Endothelial cell of hepatic sinusoid (primary cell): ENCODE data around the gene ITSN1.
"Not testable (repeated sequence)": the region's sequence is repeated elsewhere in the genome, so short reads cannot be mapped to it uniquely, and the experiment has no call there.

Experiments
- in situ Hi-C: cut with HindIII; loops from 2 replicates; pipeline ENCODE4 v1.10.0; 2017; ENCODE audit warnings: low sequenced_read_pairs

The ITSN1 gene

DNA sequence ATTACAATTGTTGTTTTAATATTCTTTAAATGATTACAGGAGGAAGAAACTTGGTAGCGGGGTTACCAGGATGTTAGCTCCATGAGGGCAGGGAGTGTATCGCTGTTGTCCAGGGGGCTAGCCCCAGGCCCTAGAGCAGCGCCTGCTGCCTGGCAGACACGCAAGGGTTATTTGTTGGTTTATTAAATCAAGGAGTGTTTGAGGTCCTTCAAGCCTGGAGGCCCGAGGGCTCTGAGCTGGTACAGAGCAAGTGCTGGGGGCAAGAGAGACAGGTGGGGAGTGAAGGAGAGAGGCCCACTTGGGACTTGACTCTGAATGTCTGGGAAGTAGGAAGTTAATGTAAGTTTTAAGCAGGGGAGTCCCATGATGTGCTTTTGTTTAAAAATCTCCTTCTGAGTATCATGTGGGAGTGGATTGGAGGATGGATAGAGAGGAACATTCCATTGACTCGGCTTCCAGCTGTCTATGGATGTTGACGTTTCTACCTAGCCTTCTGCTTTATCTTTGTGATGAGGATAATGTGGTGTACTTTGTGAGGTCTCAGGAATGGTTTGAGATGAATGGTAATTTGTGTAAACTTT lies 8.7 kb downstream of the ITSN1 start:
- in situ Hi-C loops: no loop called here

DNA sequence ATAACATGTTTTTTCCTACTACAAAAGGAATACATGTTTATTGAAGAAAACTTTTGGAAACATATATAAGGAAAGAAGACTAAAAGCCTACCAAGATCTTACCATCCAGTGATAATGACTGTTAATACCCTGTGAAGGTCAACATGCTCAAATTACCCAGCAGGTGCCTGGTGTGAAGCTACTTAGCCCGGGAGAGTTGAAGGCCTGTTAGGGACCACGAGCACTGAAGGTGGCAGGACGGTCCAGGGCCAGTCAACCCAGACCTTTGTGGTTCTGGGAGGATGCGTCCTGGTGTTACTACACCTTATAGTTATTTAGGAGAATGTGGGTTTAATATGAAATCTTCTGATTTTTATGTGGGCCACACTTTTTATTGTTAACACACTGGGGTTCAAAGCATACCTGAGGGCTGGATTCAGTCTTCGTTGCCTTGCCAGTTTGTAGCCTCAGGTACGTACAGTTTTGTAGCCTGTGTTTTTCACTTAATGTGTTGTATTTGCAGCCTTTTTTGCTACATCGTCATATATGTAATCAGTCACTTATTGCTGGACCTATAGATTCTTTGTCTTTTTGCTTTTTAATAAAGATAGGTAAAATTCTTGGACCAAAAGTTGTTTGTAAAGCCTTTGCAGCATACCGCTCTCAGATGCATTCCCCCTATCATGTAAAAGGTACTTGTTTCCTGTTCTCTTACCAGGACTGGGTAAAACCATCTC lies 9.8 kb downstream of the ITSN1 start:
- in situ Hi-C loops: no loop called here

DNA sequence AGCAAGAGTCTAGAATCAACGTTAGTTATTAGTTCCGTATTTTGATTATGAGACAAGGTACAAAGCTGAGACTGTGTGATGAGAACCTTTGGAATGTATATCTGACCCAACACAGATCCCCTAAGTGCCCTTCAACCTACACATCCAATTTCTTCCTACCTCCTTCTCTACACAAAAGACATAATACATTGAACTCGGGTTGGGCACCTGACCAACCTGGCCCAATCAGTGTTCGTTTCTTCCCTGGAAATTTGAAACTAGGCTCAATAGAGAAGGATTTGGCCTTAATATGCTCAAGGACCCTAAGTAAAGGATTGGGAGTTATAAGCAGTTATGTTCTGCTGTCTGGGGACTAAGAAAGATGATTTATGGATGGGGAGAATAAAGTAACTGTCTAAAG lies 12.1 kb downstream of the ITSN1 start:
- in situ Hi-C loops: no loop called here

DNA sequence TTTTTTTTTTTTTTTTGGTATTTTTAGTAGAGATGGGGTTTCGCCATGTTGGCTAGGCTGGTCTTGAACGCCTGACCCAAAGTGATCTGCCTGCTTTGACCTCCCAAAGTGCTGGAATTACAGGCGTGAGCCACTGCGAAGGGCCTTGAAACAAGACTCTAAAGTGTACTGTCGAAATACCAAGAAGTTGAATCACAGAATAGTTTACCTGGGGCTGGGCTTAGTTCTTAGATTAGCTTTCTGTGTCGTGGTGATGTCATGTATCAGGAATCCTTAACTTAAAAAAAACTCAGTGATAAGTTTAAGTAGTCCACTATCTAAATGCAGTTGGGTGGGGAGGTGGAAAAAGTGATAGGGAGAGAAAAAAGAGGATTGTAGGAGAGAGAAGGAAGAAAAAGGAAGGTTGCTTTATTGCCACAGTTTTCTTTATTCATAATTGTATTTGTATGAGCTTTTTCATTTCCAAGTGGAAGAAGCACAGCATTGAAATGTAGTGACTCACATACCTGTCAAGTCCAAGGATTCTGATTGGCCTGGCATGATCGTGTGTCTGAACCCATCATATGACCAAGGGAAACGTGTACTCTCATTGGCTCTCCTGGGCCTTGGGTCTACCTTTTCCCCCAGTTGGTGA lies 13.4 kb downstream of the ITSN1 start:
- in situ Hi-C loops: loop anchor here (5.0 kb wide), 1 partner anchor 67 kb away; no protein-coding TSS in a partner anchor

DNA sequence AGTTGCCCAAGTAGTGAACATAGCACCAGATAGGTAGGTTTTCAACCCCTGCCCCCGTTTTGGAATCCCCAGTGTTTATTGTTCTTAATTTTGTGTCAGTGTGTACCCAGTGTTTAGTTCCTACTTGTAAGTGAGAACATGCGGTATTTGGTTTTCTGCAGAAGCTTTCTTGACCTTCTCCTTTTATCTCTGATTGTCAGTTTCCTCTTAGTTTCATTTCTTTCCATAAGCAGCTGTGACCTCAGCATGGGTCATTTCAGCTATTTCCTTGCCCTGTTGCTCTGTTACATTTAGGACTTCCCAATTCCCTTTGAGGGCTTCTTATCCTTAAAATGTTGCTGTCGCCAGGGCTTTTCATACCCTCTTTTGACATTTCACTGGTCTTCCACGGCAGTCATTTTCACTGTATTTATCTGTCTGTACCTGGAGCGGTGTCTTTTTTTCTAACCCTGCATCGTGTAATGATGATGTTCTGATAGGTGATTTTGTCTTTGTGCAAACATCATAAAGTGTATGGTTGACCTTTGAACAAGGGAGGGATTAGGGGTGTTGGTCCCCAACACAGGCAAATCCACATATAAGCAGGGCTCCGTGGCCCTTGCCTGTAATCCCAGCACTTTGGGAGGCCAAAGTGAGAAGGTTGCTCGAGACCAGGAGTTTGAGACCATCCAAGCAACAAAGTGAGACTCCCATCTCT lies 15.0 kb downstream of the ITSN1 start:
- in situ Hi-C loops: loop anchor here (5.0 kb wide), 1 partner anchor 65 kb away; no protein-coding TSS in a partner anchor

DNA sequence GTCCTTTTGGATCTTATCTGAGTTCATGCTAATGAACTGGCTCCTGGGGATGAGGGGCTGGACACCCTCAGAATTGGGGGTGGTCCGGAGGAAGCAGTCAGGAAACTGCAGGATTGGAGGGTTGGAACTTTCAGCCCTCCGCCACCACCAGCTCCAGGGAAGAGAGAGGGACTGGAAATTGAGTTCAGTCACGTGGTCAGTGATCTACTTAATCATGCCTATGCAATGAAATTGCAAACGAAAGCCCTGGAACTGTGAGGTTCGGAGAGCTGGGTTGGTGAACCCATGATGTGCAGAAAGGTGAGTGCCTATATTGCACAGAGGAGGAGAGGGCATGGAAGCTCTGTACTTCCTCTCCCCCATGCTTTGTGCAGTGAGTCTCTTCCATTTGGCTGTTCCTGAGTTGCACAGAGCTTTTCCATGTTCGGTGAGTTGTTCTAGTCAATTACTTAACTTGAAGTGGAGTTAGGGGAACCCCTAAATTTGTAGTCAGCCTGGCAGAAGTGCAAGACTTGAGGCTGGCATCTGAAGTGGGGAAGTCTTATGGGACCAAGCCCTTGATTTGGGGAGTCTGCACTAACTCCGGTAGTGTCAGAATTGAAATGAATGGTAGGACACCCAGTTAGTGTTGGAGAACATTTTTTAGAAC lies 16.7 kb downstream of the ITSN1 start:
- in situ Hi-C loops: loop anchor here (5.0 kb wide), 1 partner anchor 63 kb away; no protein-coding TSS in a partner anchor

DNA sequence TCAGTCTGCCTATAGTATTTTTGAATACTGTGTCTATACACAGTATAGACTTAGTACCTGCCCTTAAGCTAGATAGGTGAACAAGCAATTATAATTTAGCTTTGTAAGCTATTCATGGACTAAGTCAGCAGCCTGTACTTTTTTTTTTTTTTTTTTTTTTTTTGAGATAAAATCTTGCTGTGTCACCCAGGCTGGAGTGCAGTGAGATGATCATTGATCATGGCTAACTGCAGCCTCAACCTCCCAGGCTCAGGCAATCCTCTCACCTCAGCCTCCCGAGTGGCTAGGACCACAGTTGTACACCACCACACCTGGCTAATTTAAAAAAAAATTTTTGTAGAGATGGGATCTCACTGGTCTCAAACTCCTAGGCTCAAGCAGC lies 17.3 kb downstream of the ITSN1 start:
- in situ Hi-C loops: loop anchor here (5.0 kb wide), 1 partner anchor 63 kb away; no protein-coding TSS in a partner anchor

DNA sequence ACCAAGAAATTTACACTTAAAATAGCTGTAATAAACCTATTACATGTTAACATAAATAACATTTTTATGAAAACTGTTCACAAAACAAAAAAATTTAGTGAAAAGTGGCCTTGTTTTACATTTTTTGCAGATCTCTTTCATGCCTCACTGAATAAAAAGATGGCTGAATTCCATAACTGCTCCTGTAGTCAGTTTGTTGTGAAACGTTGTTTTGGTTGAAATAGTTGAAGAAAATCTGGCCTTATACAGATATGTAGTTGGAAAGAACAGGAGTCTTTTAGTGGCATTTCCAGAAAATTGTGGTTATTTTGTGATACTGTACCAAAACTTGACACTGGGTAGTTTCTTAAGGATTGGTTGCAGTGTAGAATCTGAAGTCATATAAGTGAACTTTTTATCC lies 18.1 kb downstream of the ITSN1 start:
- in situ Hi-C loops: loop anchor here (5.0 kb wide), 1 partner anchor 88 kb away; no protein-coding TSS in a partner anchor

DNA sequence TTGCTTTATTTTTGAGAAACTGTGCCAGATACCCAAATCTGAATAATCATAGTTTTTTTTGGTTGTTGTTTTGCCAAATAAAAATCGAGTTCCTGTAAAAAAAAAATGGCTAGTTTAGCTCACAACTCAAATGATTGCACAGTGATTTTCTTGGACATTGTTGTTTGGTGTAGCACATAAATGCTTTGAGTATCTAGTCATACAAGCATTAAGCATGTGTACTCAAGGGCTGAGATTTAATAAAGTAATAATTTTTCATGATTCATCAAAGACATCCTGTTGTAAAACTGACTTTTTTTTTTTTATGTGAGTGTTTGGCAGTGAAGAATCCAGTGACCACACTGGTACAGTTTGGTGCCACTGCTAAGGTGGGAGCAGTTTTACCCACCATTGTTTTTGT lies 18.8 kb downstream of the ITSN1 start:
- in situ Hi-C loops: loop anchor here (5.0 kb wide), 1 partner anchor 89 kb away; no protein-coding TSS in a partner anchor

DNA sequence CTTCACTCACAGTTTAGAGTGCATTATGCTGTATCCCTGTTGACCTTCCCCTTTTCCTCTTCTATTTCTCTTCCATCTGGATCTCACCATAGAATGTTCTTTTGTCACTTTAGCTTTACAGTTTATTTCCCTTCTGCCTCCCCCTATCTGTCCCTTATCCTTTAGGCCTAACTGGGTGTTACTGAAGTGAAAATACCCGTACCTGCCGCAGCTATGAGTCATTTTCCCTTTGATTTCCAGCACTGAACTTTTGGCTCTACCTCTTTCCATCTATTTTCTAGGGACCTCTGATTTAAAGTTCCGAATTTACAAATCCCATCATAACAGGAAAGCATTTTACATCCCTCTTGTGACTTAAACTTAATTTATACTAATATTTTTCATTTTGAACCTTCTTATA lies 19.7 kb downstream of the ITSN1 start:
- in situ Hi-C loops: loop anchor here (5.0 kb wide), 1 partner anchor 90 kb away; no protein-coding TSS in a partner anchor

DNA sequence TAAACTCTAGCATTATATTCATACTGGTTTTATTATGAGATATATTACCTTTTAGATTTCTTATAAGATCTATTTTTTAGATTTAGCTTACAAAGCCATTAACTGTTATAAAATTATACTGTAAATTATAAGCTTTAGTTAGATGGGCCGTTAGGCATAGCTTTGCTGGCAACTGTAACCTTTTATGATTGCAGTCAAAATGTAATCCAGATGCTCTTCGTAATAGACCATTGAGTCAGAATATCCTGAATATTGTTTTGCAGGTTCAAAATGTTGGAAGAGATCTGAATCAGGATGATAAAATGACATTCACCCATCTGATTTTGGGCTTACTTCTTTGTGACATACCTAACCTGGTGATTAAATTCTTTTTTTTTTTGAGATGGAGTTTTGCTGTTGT lies 20.9 kb downstream of the ITSN1 start:
- in situ Hi-C loops: loop anchor here (5.0 kb wide), 1 partner anchor 91 kb away; no protein-coding TSS in a partner anchor

DNA sequence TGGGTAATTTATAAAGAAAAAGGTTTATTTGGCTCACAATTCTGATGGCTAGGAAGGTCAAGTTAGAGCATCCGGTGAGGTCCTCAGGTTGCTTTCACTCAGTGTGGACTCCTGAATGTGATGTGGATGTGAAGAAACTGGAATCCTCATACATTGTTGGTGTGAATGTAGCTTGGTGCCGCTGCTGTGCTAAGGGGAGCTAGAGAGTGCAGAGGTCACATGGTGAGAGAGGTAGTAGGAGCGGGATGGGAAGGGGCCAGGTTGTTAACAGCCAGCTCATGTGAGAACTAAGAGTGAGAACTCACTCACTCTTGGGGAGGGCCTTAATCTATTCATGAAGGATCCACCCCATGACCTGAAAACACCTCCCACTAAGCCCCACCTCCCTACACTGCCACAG lies 21.8 kb downstream of the ITSN1 start:
- in situ Hi-C loops: loop anchor here (5.0 kb wide), 1 partner anchor 92 kb away; no protein-coding TSS in a partner anchor

DNA sequence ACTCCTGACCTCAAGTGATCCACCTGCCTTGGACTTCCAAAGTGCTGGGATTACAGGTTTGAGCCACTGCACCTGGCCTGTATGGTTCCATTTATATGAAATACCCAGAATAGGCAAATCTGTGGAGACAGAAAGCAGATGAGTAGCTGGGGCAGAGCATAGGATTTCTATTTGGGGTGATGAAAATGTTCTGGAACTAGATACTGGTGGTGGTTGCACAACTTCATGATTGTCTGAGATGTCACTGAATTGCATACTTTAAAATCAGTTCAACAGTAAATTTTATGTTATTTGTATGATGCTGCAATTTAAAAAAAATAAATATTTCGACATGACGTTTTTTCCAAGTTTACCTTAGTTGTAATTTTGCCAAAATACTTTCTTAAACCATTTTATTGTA lies 23.9 kb downstream of the ITSN1 start:
- in situ Hi-C loops: no loop called here

DNA sequence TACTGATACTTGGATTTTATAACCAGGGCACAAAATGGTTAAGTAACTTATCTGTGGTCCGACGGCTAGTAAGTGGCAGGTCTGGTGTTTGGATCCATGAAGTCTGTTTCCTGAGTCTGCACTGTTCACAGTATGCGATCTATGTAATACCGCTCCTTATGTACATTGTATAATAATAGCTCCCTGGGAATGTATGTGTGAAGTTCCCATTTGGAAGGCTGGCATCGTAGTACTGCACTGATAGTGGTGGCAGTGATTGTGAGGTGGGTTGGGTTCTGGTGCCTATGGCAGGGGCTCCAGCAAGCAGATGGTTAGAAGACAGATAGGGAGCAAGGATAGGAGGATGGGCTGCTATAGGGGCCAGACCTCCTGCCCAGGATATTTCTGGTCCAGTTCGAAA lies 25.3 kb downstream of the ITSN1 start:
- in situ Hi-C loops: no loop called here

DNA sequence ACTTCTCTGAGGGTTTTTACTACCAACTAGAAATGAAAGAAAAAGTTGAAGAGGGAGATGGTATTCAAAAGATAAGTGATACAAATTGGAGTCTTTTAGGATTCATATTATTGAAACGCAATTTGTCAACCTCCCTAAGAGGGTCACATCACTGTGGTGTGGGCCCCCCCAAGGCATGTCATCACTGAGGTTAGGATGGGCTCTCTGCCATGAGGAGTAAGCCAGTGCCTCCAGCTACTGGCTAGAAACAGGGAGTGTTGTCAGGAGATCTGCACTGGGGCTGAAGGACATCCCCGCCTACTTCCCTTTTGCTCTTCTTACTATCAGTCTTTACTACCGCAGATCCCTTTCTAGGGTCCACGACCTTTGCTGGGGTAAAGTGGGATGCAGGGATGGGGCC lies 25.9 kb downstream of the ITSN1 start:
- in situ Hi-C loops: no loop called here

DNA sequence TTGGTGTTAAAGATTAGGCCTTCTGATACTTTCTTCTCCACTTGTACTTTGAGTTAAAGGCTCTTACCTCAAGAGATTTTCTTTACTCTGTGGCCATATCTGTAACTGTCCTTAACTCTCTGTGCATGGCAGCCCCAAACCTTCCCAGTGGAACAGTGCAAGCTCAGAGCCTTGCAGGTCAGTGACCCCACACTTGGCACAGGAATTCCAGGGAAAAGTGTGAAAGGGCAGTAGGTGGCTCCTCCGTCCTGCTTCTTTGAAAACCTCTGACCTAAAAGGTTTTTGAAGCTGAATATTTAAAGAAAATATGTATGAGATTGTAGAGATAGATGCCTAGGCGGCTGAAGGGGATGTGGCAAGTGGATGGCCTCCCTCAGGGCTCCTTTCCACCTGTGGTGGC lies 26.3 kb downstream of the ITSN1 start:
- in situ Hi-C loops: no loop called here

DNA sequence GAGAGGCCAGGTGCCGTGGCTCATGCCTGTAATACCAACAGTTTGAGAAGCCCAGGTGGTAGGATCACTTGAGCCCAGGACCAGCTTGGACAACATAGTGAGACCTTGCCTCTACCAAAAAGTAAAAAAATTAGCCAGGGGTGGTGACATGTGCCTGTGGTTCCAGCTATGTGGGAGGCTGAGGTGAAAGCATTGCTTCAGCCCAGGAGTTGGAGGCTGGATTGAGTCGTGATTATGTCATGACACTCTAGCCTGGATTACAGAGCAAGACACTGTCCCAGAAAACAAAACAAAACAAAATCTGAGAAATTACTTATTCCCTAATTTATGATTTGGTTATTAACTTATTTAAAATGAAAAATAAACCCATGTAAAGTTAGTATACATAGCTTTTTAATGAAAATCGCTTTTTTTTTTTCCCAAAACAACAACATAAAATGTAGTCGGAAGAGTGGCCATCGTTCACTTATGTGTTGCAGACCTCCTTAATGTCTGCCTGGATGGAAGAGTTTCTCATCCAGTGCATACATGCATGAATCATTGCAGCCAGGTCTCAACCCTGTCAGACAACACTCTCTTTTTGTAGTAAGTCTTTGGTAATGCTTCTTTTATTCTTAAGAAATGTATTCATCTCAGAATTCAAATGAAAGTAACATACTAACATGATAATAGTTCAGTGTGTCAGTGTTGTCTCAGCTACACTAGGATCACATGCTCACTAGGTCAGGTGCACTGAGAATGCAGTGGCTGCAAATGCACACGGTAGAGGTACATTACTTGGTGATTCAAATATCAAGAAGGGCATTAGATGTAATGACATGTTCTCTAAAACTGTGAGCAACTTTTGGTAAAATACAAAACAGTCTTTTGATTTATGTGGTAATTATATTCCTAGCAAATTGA lies 28.0 kb downstream of the ITSN1 start:
- in situ Hi-C loops: no loop called here

DNA sequence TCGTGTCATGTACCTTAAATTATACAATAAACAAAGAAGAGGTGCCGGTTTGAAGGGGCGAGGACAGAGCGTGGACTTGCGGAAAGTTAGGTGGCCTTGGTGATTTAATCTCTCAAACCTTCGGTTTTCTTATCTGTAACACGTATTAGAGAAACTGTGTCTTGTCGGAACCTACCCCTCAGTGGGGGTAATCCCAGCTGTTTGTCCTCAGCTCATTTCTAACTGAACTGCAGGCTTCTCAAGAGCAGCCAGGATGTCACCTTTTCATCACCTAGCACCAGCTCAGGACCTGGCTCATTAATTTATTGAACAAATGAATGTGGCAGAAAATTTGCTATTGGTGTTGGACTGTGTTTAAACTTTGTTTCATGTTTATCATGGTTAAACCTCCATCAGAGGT lies 31.2 kb downstream of the ITSN1 start:
- in situ Hi-C loops: no loop called here

DNA sequence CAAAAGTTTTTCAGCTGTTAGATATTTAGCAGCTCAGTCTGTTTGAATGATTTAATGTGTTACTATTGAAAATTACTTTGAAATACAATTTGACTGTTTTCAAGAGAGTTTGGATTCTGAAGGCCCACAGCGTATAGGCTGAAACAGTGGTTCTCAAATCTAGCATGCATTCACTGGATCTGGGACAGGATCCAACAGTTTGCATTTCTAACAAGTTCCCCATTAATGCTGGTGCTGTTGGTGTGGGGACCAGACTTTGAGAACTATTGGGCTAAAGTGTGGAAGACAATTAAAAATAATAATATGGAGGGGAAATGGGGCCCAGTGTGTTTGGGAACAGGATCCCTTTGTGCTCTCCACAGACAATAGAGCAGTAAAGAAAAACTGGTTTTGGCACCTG lies 31.9 kb downstream of the ITSN1 start:
- in situ Hi-C loops: no loop called here

DNA sequence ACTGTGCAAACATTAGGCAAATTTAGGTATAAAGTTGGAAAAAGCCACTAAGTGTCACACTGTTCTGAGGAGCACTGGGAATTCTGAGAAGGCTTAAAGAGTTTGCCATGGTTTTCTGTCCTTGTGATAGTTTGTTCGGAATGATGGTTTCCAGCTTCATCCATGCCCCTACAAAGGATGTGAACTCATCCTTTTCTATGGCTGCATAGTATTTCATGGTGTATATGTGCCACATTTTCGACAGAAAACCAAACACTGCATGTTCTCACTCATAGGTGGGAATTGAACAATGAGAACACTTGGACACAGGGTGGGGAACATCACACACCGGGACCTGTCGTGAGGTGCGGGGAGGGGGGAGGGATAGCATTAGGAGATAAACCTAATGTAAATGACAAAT lies 34.4 kb downstream of the ITSN1 start:
- in situ Hi-C loops: not testable (repeated sequence)
